ENCODE data around the gene GUCD1.

GUCD1 gene

DNA sequence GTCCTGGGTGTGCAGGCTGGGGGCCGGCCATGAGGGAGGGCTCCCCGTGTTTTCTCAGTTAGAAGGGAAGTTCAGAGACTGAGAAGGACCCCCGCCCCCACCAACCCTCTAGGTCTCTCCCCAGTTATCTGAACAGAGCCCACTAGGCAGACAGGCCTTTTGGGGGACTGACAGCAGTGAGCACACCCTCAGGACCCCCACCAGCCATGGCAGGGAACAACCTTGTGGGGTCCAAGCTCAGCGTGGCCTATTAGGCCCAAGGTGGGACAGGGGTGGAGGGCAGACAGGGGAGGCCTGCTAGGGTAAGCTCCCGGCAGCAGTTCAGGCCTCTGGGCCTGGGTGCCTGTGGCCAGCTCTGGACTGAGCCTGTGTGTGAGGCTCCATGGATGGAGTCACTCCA, 32.3 kb upstream of the GUCD1 start:
- Histone ChIP-seq H3K27me3 (ENCODE audit: insufficient read depth, poor library complexity, severe bottlenecking) (no peaks in the 10 kb centered on the region), H3K4me1 (ENCODE audit: insufficient read depth, poor library complexity, severe bottlenecking) (no peaks in the 10 kb centered on the region), H3K4me3 (ENCODE audit: severe bottlenecking) (no peak overlapping the region), H3K9me3 (ENCODE audit: severe bottlenecking) (no peaks in the 10 kb centered on the region), H3K27ac (ENCODE audit: poor library complexity, severe bottlenecking) (no peak overlapping the region), H3K36me3 (ENCODE audit: low read depth) (no peaks in the 10 kb centered on the region)
- ATAC-seq (ENCODE audit: low read depth) (no peak), DNase-seq (ENCODE audit: low spot score) (no peak)
- TF ChIP-seq, protein P1, sequence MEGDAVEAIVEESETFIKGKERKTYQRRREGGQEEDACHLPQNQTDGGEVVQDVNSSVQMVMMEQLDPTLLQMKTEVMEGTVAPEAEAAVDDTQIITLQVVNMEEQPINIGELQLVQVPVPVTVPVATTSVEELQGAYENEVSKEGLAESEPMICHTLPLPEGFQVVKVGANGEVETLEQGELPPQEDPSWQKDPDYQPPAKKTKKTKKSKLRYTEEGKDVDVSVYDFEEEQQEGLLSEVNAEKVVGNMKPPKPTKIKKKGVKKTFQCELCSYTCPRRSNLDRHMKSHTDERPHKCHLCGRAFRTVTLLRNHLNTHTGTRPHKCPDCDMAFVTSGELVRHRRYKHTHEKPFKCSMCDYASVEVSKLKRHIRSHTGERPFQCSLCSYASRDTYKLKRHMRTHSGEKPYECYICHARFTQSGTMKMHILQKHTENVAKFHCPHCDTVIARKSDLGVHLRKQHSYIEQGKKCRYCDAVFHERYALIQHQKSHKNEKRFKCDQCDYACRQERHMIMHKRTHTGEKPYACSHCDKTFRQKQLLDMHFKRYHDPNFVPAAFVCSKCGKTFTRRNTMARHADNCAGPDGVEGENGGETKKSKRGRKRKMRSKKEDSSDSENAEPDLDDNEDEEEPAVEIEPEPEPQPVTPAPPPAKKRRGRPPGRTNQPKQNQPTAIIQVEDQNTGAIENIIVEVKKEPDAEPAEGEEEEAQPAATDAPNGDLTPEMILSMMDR (IDR thresholded peaks at IDR 0.05; ENCODE audit: poor library complexity, severe bottlenecking) = no peak

DNA sequence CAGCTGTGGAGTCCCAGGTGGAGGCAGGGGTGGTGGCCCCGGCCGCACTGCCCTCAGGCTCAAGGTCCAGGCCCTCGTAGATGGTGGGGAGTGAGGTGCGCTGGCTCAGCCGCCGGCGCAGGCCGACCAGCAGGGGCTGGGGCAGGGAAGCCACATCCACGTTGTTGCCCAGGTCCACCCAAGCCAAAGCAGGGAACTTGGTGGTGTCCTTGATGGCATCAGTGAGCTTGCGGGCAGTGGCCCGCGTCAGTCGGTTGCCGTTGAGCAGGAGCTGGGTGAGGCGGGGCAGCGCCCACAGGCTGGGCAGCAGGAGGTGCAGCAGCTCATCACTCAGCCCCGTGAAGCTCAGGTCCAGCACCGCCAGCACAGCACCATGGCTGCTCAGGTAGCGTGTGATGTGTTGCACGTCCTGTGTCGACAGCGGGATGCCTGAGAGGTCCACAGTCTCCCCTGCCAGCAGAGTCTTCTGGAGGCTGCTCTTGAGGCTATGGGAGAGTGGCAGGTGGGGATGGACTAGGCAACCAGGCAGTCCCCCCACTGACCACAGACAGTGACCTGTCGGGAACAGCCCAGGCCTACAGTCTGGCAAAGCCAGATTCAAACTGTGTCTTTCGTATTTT, 31.1 kb upstream of the GUCD1 start:
- DNase-seq (ENCODE audit: low spot score) = no peak
- Histone ChIP-seq H3K36me3 (ENCODE audit: low read depth) (no peaks in the 10 kb centered on the region), H3K9me3 (ENCODE audit: severe bottlenecking) (no peaks in the 10 kb centered on the region), H3K4me1 (ENCODE audit: insufficient read depth, poor library complexity, severe bottlenecking) (no peaks in the 10 kb centered on the region), H3K4me3 (ENCODE audit: severe bottlenecking) (no peak overlapping the region), H3K27me3 (ENCODE audit: insufficient read depth, poor library complexity, severe bottlenecking) (no peaks in the 10 kb centered on the region), H3K27ac (ENCODE audit: poor library complexity, severe bottlenecking) (no peak overlapping the region)
- TF ChIP-seq, protein P1 (IDR thresholded peaks at IDR 0.05; ENCODE audit: poor library complexity, severe bottlenecking) = no peak
- no peak for ATAC-seq (ENCODE audit: low read depth)

DNA sequence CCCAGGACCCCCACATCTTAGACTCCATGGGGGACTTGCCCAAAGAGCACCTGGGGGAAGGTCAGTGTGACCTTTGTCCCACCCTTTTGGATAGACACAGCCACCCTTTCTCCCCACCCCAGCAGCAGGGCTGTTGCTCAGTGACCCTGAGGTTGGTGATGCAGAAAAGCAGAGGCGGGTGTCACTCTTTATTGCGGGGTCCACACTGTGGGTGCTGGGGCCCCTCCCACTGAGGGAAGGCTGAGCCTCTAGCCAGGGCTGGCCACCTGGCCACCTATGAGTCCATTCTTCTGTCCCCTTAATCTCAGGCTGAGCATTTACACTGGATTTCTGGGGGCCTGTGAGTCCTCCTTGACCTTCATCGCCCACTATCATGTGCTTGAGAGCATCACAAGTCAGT, 30.5 kb upstream of the GUCD1 start:
- Histone ChIP-seq H3K4me3 (ENCODE audit: severe bottlenecking) (no peak overlapping the region), H3K4me1 (ENCODE audit: insufficient read depth, poor library complexity, severe bottlenecking) (peaks cover 5% of the 10 kb centered on the region), H3K27ac (ENCODE audit: poor library complexity, severe bottlenecking) (no peak overlapping the region), H3K27me3 (ENCODE audit: insufficient read depth, poor library complexity, severe bottlenecking) (no peaks in the 10 kb centered on the region), H3K36me3 (ENCODE audit: low read depth) (no peaks in the 10 kb centered on the region), H3K9me3 (ENCODE audit: severe bottlenecking) (no peaks in the 10 kb centered on the region)
- no peak for DNase-seq (ENCODE audit: low spot score)
- TF ChIP-seq, protein P1 (IDR thresholded peaks at IDR 0.05; ENCODE audit: poor library complexity, severe bottlenecking) = no peak
- no peak for ATAC-seq (ENCODE audit: low read depth)

DNA sequence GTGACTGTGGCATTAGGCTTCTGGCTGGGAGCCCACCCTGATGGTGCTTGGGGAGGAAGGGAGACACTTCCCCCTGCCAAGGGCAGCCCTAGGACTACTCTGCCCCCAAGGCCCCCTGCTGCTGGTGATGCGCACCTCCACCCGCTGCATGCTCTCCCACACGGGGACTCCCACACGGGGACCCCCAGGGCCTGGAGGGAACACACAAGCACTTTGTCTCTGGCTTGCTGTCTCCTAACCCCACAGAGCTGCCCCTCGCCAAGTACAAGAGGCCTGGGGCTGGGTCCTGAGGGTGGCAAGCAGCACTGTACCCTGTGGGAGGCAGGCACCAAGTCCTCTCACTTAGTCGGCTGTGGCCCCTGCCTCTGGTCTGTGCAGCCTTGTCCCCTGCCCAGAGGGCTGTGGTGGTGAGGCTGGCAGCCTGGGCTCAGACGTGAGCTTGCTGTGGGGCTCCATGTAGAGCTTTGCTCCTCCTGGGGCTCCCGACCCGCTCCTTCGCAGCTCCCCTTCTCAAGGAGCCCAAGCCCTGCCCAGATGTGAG, 30.0 kb upstream of the GUCD1 start:
- DNase-seq (ENCODE audit: low spot score) (no peak), ATAC-seq (ENCODE audit: low read depth) (no peak)
- no peak overlapping the region for H3K4me3 ChIP-seq (ENCODE audit: severe bottlenecking)
- TF ChIP-seq, protein P1 (IDR thresholded peaks at IDR 0.05; ENCODE audit: poor library complexity, severe bottlenecking) = no peak
- no peaks in the 10 kb centered on the region for H3K36me3 ChIP-seq (ENCODE audit: low read depth)
- peaks cover 10% of the 10 kb centered on the region for H3K4me1 ChIP-seq (ENCODE audit: insufficient read depth, poor library complexity, severe bottlenecking)
- H3K9me3 ChIP-seq (ENCODE audit: severe bottlenecking) = no peaks in the 10 kb centered on the region
- no peaks in the 10 kb centered on the region for H3K27me3 ChIP-seq (ENCODE audit: insufficient read depth, poor library complexity, severe bottlenecking)
- no peak overlapping the region for H3K27ac ChIP-seq (ENCODE audit: poor library complexity, severe bottlenecking)

DNA sequence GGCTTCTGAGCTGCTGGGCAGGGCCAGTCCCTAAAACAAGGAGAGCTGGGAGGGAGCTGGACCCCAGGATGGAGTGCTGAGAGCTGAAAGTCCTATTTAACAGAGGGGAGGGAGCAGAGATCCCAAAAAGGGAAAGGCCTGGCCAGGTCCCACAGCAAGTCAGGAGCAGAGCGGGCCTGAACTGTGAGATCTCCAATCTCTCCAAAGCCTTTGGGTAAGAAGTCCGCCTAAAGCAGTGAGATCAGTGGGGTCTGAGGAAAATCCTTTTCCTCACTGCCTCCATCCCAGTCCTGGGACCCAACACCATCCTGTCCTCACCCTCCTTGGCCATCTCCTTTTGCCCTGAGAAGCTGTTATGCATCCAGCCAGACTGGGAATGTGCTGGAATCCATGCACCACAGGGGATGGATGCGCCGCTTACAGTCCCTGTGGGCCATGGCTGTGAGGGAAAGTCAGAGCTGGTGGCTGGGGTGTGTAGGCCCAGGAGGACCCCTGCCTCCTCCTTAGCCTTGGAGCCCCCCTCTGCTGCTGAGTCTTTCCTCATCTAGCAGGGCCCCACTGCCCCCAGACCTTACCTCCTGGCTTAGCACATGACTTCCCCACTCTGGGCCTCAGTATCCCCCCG, 29.3 kb upstream of the GUCD1 start:
- no peaks in the 10 kb centered on the region for H3K9me3 ChIP-seq (ENCODE audit: severe bottlenecking)
- ATAC-seq (ENCODE audit: low read depth) = no peak
- TF ChIP-seq, protein P1 (IDR thresholded peaks at IDR 0.05; ENCODE audit: poor library complexity, severe bottlenecking) = no peak
- H3K4me3 ChIP-seq (ENCODE audit: severe bottlenecking) = no peak overlapping the region
- peaks cover 17% of the 10 kb centered on the region for H3K4me1 ChIP-seq (ENCODE audit: insufficient read depth, poor library complexity, severe bottlenecking)
- no peak for DNase-seq (ENCODE audit: low spot score)
- H3K36me3 ChIP-seq (ENCODE audit: low read depth) = no peaks in the 10 kb centered on the region
- no peak overlapping the region for H3K27ac ChIP-seq (ENCODE audit: poor library complexity, severe bottlenecking)
- no peaks in the 10 kb centered on the region for H3K27me3 ChIP-seq (ENCODE audit: insufficient read depth, poor library complexity, severe bottlenecking)

Measured in RWPE2 (cell line).